Glutamatergic neuron (in vitro differentiated cells): ENCODE results near the gene C11orf97. TPM values are rescaled to one million over a fixed set of nuclear protein-coding genes. Genes with fewer than 3 reads are reported as not detected.

Experiments used
- DNase-seq: peaks from one replicate; pipeline ENCODE4 v3.0.0; 2022
- H3K27ac Mint-ChIP-seq: one replicate; pipeline ENCODE4 v1.8.0; 2020; ENCODE audit warnings: mild to moderate bottlenecking, mixed read lengths, inconsistent platforms; ENCODE audit not compliant: unreplicated experiment
- H3K27me3 Mint-ChIP-seq: one replicate; pipeline ENCODE4 v1.8.0; 2020; ENCODE audit warnings: mild to moderate bottlenecking, moderate library complexity, mixed read lengths, inconsistent platforms; ENCODE audit not compliant: unreplicated experiment
- H3K36me3 Mint-ChIP-seq: one replicate; pipeline ENCODE4 v1.8.0; 2020; ENCODE audit warnings: mild to moderate bottlenecking, mixed read lengths, inconsistent platforms; ENCODE audit not compliant: unreplicated experiment
- H3K4me1 Mint-ChIP-seq: one replicate; pipeline ENCODE4 v1.8.0; 2020; ENCODE audit warnings: mild to moderate bottlenecking, low read depth, mixed read lengths, inconsistent platforms; ENCODE audit not compliant: unreplicated experiment
- H3K4me3 Mint-ChIP-seq: one replicate; pipeline ENCODE4 v1.8.0; 2020; ENCODE audit warnings: mild to moderate bottlenecking, mixed read lengths, inconsistent platforms; ENCODE audit not compliant: unreplicated experiment
- H3K9me3 Mint-ChIP-seq: one replicate; pipeline ENCODE4 v1.8.0; 2020; ENCODE audit warnings: mild to moderate bottlenecking, moderate library complexity, mixed read lengths, inconsistent platforms; ENCODE audit not compliant: unreplicated experiment
- CTCF ChIP-seq: fragments of 200-600 bp; sonication (generic); IDR thresholded peaks from one replicate; pipeline ENCODE4 v1.5.0; 2021; ENCODE audit not compliant: partially characterized antibody, unreplicated experiment
- total RNA-seq: library from RNA; stranded (reverse); fragmentation: NEBNext Ultra II Directional; extraction: Animal tissue kit (Norgen Biotek cat#: 25700); gene quantifications from one replicate; pipeline ENCODE4 v1.2.1, GENCODE V29; 2021; ENCODE audit not compliant: unreplicated experiment

The C11orf97 gene
- total RNA-seq, 1 donor from 2014 or later: not detected

DNA sequence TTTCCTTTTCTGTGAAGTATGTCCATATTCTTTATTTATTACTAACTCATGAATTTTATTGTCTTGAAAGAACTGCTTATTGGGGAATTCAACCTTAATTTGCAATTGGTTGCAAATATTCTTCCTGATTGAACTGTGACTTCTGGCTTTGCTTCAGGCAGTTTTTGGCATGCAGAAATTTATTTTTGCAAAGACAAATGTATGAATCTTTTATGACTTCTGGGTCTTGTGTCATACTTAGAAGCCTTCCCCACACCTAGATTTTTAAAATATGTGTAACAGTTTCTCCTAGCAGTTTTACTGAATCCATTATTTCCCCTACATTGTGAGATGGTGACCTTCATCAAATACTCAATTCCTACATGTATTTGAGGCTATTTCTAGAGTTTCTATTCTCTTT is 30.9 kb upstream of the C11orf97 start:
- Mint-ChIP-seq H3K27ac (no peak overlapping the region), H3K36me3 (no peaks in the 10 kb centered on the region), H3K9me3 (no peaks in the 10 kb centered on the region), H3K4me1 (no peaks in the 10 kb centered on the region), H3K27me3 (no peaks in the 10 kb centered on the region), H3K4me3 (no peak overlapping the region)
- DNase-seq: no peak
- no peak for TF ChIP-seq CTCF

- no peaks in the 10 kb centered on the region for H3K27me3 Mint-ChIP-seq
- TF ChIP-seq CTCF: no peak
- no peak overlapping the region for H3K4me3 Mint-ChIP-seq
- DNase-seq: no peak
- no peaks in the 10 kb centered on the region for H3K4me1 Mint-ChIP-seq
- H3K27ac Mint-ChIP-seq: no peak overlapping the region
- H3K9me3 Mint-ChIP-seq: no peaks in the 10 kb centered on the region
- peaks cover 5% of the 10 kb centered on the region for H3K36me3 Mint-ChIP-seq
Observed at GRCh38 chr11:94486068-94486467, 26.2 kb upstream of the C11orf97 start.

DNA sequence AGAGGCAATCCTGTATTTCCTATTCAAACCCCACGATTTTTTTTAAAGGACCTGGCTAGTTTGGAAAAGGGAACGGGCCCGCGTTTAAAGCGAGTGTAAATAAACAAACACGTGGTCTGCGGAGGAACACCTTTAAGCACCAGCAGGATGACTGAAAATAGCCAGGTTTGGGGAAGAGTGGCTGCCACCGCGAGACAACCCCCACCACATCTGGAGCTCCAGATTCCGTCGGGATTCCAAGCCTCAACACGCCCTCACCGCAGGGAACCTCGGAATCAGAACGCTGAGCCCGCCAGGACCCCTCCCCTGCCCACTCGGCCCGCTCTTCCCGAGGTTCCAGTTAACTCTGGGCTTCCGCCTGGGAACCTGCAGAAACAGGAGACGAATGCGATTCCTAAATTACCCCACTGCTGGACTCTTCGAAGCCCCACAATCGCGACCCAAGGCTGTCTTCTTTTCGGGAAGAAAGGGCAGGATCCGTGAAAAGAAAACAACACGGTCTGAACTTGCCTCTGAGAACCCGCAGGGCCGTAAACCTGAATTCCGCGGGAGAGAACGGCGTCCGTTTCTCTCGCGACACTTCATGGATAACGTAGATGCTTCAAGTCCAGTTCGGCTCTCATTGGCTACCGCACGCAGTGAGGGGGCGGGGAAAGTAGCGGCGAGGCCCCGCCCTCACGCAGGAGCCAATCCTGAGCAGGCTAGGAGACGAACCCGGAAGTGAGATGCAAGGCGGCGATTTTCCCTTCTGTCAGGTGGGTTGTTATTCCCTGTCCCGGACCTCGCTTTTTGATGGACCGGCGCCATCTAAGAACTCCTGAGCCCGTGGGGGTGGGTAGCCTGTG is 18.8 kb upstream of the C11orf97 start, which contains the start of the genes ANKRD49 and MRE11:
ANKRD49 (plus strand) TSS at position 704 of the 845 bp plus-strand sequence. CDS start 2,710 bp downstream, outside the sequence.
MRE11 (minus strand) TSS at position 564 of the 845 bp plus-strand sequence. CDS start 1,043 bp downstream, outside the sequence.
- Mint-ChIP-seq H3K36me3 (peaks cover 3% of the 10 kb centered on the region), H3K4me1 (peaks cover 4% of the 10 kb centered on the region), H3K4me3 (peak within 1 kb of the TSS; percentile 91), H3K27me3 (peaks cover 1% of the 10 kb centered on the region), H3K9me3 (no peaks in the 10 kb centered on the region), H3K27ac (peak within 1 kb of the TSS; percentile 40)
- no peak for TF ChIP-seq CTCF
- DNase-seq: peak; percentile 96

DNA sequence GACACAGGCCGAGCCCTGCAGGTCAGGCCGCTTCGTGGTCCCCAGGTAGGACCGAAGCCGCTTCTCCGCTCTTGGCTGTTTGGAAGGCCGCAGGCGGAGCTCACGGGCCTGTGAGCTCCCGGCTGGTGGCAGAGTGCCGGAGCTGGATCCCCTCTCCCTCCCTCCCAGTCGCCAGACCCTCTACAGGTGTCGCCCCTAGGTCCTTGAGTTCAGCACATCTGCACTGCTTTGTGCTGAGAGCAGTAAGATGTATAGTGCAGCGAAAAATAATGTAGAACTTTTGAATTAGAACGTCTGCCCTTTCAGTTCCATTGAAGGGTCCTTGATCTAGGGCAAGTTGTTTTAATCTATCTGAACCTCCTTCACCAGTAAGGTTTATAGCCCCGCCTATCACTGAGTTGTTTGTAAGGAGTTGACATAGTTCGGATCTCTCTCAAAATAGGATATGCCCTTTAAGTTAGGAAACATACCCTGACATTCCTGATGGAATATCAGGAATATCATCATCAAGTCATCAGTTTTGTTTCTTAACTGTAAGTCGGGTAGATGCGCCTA is 18.1 kb upstream of the C11orf97 start:
- H3K36me3 Mint-ChIP-seq: no peaks in the 10 kb centered on the region
- peak overlapping the region; percentile 40 for H3K27ac Mint-ChIP-seq
- DNase-seq: no peak

More for the DNA sequence above, 18.1 kb upstream of the C11orf97 start:
- Mint-ChIP-seq H3K4me3 (peak overlapping the region; percentile 91), H3K9me3 (no peaks in the 10 kb centered on the region), H3K27me3 (peaks cover 1% of the 10 kb centered on the region), H3K4me1 (peaks cover 4% of the 10 kb centered on the region)
- no peak for TF ChIP-seq CTCF
